ENCODE results near the gene SBNO1. TPM values are rescaled to one million over a fixed set of nuclear protein-coding genes. Genes with fewer than 3 reads are reported as not detected.
"Not testable (repeated sequence)": the region's sequence is repeated elsewhere in the genome, so short reads cannot be mapped to it uniquely, and the experiment has no call there.

SBNO1 gene
- total RNA-seq, 2 experiments from 2014 or later = 21.3 to 21.9 TPM

- no peak overlapping the region for H3K4me3 ChIP-seq (ENCODE audit: low read length)
- ChIA-PET POLR2A (no interaction called here), CTCF (interaction anchor here (1.3 kb wide), 1 partner anchor 35 kb away, joined by 3 read pairs; no protein-coding TSS in a partner anchor)
- H3K27me3 ChIP-seq (ENCODE audit: control insufficient read depth in 1 of 2, insufficient read depth in 2 of 2, low read length in 2 of 2) = no peaks in the 10 kb centered on the region
- peaks cover 83% of the 10 kb centered on the region for H3K36me3 Mint-ChIP-seq (ENCODE audit: low read depth)
- no peak overlapping the region for H3K4me3 Mint-ChIP-seq
- no peak for TF ChIP-seq CTCF (IDR thresholded peaks at IDR 0.05)
- H3K9me3 ChIP-seq (ENCODE audit: control insufficient read depth in 1 of 2, insufficient read depth in 1 of 2, low read length in 2 of 2) = no peaks in the 10 kb centered on the region
- ATAC-seq (ENCODE audit: poor library complexity) (no peak), DNase-seq (no peak)
- peaks cover 87% of the 10 kb centered on the region for H3K36me3 ChIP-seq (ENCODE audit: insufficient read depth, low read length)
- no peaks in the 10 kb centered on the region for H3K27me3 Mint-ChIP-seq
- no peaks in the 10 kb centered on the region for H3K9me3 Mint-ChIP-seq
- no peaks in the 10 kb centered on the region for H3K4me1 ChIP-seq (ENCODE audit: insufficient read depth, low read length)
- intact Hi-C loops (cut with DNase I, micrococcal nuclease) = loop anchor here in 1 of 2 experiments (5.0 kb wide), 2 partner anchors 33 to 52 kb away; partner anchors contain the start of gene SBNO1
- H3K27ac Mint-ChIP-seq = no peak overlapping the region
- H3K27ac ChIP-seq (ENCODE audit: low read depth in 1 of 2, low read length in 2 of 2) = no peak overlapping the region
- H3K4me1 Mint-ChIP-seq (ENCODE audit: low read depth) = no peaks in the 10 kb centered on the region
These were observed 34.8 kb downstream of the SBNO1 start for GRCh38 chr12:123329799-123330198.

- Histone ChIP-seq H3K9me3 (ENCODE audit: control insufficient read depth in 1 of 2, insufficient read depth in 1 of 2, low read length in 2 of 2) (no peaks in the 10 kb centered on the region), H3K36me3 (ENCODE audit: insufficient read depth, low read length) (peaks cover 92% of the 10 kb centered on the region), H3K4me3 (ENCODE audit: low read length) (no peak overlapping the region), H3K27ac (ENCODE audit: low read depth in 1 of 2, low read length in 2 of 2) (no peak overlapping the region), H3K27me3 (ENCODE audit: control insufficient read depth in 1 of 2, insufficient read depth in 2 of 2, low read length in 2 of 2) (no peaks in the 10 kb centered on the region), H3K4me1 (ENCODE audit: insufficient read depth, low read length) (no peaks in the 10 kb centered on the region)
- no peaks in the 10 kb centered on the region for H3K9me3 Mint-ChIP-seq
- TF ChIP-seq CTCF (IDR thresholded peaks at IDR 0.05) = no peak
- no peaks in the 10 kb centered on the region for H3K27me3 Mint-ChIP-seq
- H3K36me3 Mint-ChIP-seq (ENCODE audit: low read depth) = peaks cover 83% of the 10 kb centered on the region
- intact Hi-C loops (cut with DNase I, micrococcal nuclease) = no loop called here
- H3K4me1 Mint-ChIP-seq (ENCODE audit: low read depth) = no peaks in the 10 kb centered on the region
- H3K4me3 Mint-ChIP-seq = no peak overlapping the region
- no peak overlapping the region for H3K27ac Mint-ChIP-seq
- DNase-seq (no peak), ATAC-seq (ENCODE audit: poor library complexity) (no peak)
- CTCF ChIA-PET = no interaction called here
- POLR2A ChIA-PET = no interaction called here
These were observed 44.8 kb downstream of the SBNO1 start for GRCh38 chr12:123319826-123320225.

- ATAC-seq (ENCODE audit: poor library complexity) (no peak), DNase-seq (no peak)
- TF ChIP-seq CTCF (IDR thresholded peaks at IDR 0.05) = no peak
- Histone ChIP-seq H3K27ac (ENCODE audit: low read depth in 1 of 2, low read length in 2 of 2) (no peak overlapping the region), H3K9me3 (ENCODE audit: control insufficient read depth in 1 of 2, insufficient read depth in 1 of 2, low read length in 2 of 2) (no peaks in the 10 kb centered on the region), H3K36me3 (ENCODE audit: insufficient read depth, low read length) (peaks cover 87% of the 10 kb centered on the region), H3K4me3 (ENCODE audit: low read length) (no peak overlapping the region), H3K27me3 (ENCODE audit: control insufficient read depth in 1 of 2, insufficient read depth in 2 of 2, low read length in 2 of 2) (no peaks in the 10 kb centered on the region), H3K4me1 (ENCODE audit: insufficient read depth, low read length) (no peaks in the 10 kb centered on the region)
- H3K27ac Mint-ChIP-seq = no peak overlapping the region
- intact Hi-C loops (cut with DNase I, micrococcal nuclease) = no loop called here
- POLR2A ChIA-PET = no interaction called here
- H3K4me1 Mint-ChIP-seq (ENCODE audit: low read depth) = no peaks in the 10 kb centered on the region
- peaks cover 86% of the 10 kb centered on the region for H3K36me3 Mint-ChIP-seq (ENCODE audit: low read depth)
- no peaks in the 10 kb centered on the region for H3K9me3 Mint-ChIP-seq
- H3K27me3 Mint-ChIP-seq = no peaks in the 10 kb centered on the region
- CTCF ChIA-PET = interaction anchor here (0.6 kb wide), 1 partner anchor 508 kb away, joined by 3 read pairs; no protein-coding TSS in a partner anchor
- no peak overlapping the region for H3K4me3 Mint-ChIP-seq
These were observed 45.4 kb downstream of the SBNO1 start for GRCh38 chr12:123319273-123319672.

GRCh38 chr12:123313046-123313445, 51.6 kb downstream of the SBNO1 start:
- H3K9me3 Mint-ChIP-seq; H3K4me1 ChIP-seq (ENCODE audit: insufficient read depth, low read length); H3K27ac Mint-ChIP-seq; H3K4me1 Mint-ChIP-seq (ENCODE audit: low read depth); H3K4me3 ChIP-seq (ENCODE audit: low read length); H3K4me3 Mint-ChIP-seq; ATAC-seq (ENCODE audit: poor library complexity); POLR2A ChIA-PET; CTCF ChIA-PET; H3K27me3 ChIP-seq (ENCODE audit: control insufficient read depth in 1 of 2, insufficient read depth in 2 of 2, low read length in 2 of 2); H3K27ac ChIP-seq (ENCODE audit: low read depth in 1 of 2, low read length in 2 of 2); DNase-seq; intact Hi-C loops (cut with DNase I, micrococcal nuclease); H3K9me3 ChIP-seq (ENCODE audit: control insufficient read depth in 1 of 2, insufficient read depth in 1 of 2, low read length in 2 of 2); H3K27me3 Mint-ChIP-seq: not testable (repeated sequence)
- peaks cover 83% of the 10 kb centered on the region for H3K36me3 Mint-ChIP-seq (ENCODE audit: low read depth)
- H3K36me3 ChIP-seq (ENCODE audit: insufficient read depth, low read length) = peaks cover 77% of the 10 kb centered on the region
